ENCODE data around the gene SAMM50. TPM values are rescaled to one million over a fixed set of nuclear protein-coding genes. Genes with fewer than 3 reads are reported as not detected.

Gene SAMM50
- total and polyA plus RNA-seq, 10 donors, result 17.8 to 35.5 (median 28.0) TPM

DNA sequence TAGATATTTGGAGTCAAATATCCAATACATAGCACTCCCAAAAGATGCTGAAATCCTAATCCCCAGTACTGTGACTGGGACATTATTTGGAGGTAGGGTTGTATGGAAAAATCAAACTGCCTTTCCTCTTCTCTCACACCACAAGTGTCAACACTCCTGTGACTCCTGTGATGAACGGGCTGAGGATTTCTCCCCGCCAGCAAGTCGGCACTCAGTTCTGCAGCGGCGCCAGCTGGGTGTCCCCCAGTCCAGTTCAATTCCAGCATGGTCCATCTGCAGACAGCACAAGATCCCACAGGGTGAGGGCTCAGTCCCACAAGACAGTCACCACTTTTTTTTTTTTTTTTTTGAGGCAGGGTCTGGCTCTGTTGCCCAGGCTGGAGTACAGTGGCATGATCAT is 64.6 kb downstream of the SAMM50 start:
- H3K4me1 ChIP-seq, result peaks cover 2 to 37% (median 20%) of the 10 kb centered on the region in 6 donors
- H3K27ac ChIP-seq, result no peak overlapping the region
- peaks cover 0 to 6% (median 0%) of the 10 kb centered on the region in 7 donors for H3K27me3 ChIP-seq (replicated peaks in 1 of 7)
- intact Hi-C loops (cut with DNase I; ENCODE audit: low total_unique reads), result no loop called here
- no peaks in the 10 kb centered on the region for H3K9me3 ChIP-seq
- no peak overlapping the region for H3K4me3 ChIP-seq
- H3K36me3 ChIP-seq, result no peaks in the 10 kb centered on the region
- DNase-seq, result no peak
- WGBS, 5 donors, result 93 to 98% (median 95%) methylated on average over 5 of the region's 5 CpGs
- TF ChIP-seq, protein P1, sequence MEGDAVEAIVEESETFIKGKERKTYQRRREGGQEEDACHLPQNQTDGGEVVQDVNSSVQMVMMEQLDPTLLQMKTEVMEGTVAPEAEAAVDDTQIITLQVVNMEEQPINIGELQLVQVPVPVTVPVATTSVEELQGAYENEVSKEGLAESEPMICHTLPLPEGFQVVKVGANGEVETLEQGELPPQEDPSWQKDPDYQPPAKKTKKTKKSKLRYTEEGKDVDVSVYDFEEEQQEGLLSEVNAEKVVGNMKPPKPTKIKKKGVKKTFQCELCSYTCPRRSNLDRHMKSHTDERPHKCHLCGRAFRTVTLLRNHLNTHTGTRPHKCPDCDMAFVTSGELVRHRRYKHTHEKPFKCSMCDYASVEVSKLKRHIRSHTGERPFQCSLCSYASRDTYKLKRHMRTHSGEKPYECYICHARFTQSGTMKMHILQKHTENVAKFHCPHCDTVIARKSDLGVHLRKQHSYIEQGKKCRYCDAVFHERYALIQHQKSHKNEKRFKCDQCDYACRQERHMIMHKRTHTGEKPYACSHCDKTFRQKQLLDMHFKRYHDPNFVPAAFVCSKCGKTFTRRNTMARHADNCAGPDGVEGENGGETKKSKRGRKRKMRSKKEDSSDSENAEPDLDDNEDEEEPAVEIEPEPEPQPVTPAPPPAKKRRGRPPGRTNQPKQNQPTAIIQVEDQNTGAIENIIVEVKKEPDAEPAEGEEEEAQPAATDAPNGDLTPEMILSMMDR (IDR thresholded peaks at IDR 0.05 in 8 of 11, conservative IDR thresholded peaks at IDR 0.05 in 3 of 11), result no peak
- no peak for TF ChIP-seq POLR2AphosphoS5 (IDR thresholded peaks at IDR 0.05)
- no peak for TF ChIP-seq POLR2A (IDR thresholded peaks at IDR 0.05)

DNA sequence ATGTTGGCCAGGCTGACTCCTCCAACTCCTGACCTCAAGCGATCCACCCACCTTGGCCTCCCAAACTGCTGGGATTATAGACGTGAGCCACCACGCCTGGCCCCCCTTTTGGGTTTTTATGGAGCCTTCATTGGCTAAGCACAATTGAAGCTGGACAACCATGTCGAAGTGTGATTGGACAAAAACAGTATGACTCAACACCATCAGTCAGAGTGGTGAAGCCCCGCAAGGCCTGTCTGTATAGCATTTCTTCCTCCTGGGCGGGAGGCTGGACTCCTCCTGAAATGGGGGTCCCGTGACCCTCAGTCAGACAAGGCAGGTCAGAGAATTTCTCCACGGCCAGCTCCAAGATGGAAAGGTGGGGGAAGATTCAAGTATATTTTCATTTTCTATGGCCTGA is 65.7 kb downstream of the SAMM50 start:
- H3K4me1 ChIP-seq, result peaks cover 11 to 48% (median 30%) of the 10 kb centered on the region in 6 donors
- 93 to 98% (median 96%) methylated on average over 8 of the region's 8 CpGs for WGBS, 5 donors

DNA sequence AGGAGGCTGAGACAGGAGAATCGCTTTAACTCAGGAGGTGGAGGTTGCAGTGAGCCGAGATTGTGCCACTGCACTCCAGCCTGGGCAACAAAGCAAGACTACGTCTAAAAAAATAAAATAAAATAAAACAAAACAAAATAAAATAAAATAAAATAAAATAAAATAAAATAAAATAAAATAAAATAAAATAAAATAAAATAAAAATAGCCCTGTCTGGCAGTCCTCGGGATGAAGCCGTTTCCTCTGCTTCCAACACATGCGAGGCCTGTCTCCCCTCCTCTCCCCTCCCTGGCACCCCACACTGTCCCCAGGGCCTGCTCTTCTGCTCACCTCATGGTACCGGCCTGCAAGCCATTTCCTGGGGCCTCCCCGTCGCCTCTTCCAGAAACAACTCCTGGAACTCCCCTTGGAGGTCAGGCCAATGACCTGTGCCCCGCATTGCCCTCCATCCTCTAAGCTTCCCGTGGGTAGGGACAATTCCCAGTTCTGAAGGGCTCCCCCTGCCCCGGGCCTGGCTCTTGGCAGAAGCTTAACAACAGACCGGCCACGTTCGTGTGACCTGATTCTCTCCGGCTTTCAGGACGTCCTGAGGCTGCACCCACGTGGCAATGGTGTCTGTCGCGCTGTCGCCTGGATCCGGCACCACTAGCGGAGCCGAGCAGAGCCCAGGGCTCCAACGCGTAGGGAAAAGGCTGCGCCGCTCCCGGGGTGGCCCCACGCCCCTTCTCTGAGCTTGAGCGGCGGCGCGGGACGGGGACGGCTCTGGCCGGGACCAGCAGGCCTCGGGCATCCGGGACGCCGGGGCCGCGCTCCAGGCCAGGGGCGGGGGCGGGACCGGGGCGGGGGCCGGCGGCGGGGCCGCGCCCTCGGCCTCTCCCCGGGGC is 68.4 kb downstream of the SAMM50 start:
- peak; percentile 89 for DNase-seq
- peak overlapping the region; percentile 41 to 74 (median 60) for H3K4me3 ChIP-seq
- peak overlapping the region; percentile 81 to 99 (median 91) for H3K27ac ChIP-seq
- H3K36me3 ChIP-seq, result no peaks in the 10 kb centered on the region
- intact Hi-C loops (cut with DNase I; ENCODE audit: low total_unique reads), result no loop called here
- H3K9me3 ChIP-seq, result no peaks in the 10 kb centered on the region
- WGBS, 5 donors, result 9 to 29% (median 11%) methylated on average over 16 to 54 of the region's 54 CpGs
- peaks cover 22 to 64% (median 56%) of the 10 kb centered on the region in 6 donors for H3K4me1 ChIP-seq
- TF ChIP-seq POLR2A (IDR thresholded peaks at IDR 0.05) (no peak), POLR2AphosphoS5 (IDR thresholded peaks at IDR 0.05) (peak; percentile 67 to 80 (median 76))
- peaks cover 0 to 6% (median 0%) of the 10 kb centered on the region in 7 donors for H3K27me3 ChIP-seq (replicated peaks in 1 of 7)

More for the DNA sequence above, 65.7 kb downstream of the SAMM50 start:
- Histone ChIP-seq H3K27me3 (replicated peaks in 1 of 7) (peaks cover 0 to 6% (median 0%) of the 10 kb centered on the region in 7 donors), H3K9me3 (no peaks in the 10 kb centered on the region), H3K27ac (no peak overlapping the region), H3K36me3 (no peaks in the 10 kb centered on the region), H3K4me3 (no peak overlapping the region)
- no peak for DNase-seq
- TF ChIP-seq POLR2A (IDR thresholded peaks at IDR 0.05) (no peak), POLR2AphosphoS5 (IDR thresholded peaks at IDR 0.05) (no peak)
- TF ChIP-seq, protein P1 (IDR thresholded peaks at IDR 0.05 in 8 of 11, conservative IDR thresholded peaks at IDR 0.05 in 3 of 11), result no peak
- intact Hi-C loops (cut with DNase I; ENCODE audit: low total_unique reads), result no loop called here

DNA sequence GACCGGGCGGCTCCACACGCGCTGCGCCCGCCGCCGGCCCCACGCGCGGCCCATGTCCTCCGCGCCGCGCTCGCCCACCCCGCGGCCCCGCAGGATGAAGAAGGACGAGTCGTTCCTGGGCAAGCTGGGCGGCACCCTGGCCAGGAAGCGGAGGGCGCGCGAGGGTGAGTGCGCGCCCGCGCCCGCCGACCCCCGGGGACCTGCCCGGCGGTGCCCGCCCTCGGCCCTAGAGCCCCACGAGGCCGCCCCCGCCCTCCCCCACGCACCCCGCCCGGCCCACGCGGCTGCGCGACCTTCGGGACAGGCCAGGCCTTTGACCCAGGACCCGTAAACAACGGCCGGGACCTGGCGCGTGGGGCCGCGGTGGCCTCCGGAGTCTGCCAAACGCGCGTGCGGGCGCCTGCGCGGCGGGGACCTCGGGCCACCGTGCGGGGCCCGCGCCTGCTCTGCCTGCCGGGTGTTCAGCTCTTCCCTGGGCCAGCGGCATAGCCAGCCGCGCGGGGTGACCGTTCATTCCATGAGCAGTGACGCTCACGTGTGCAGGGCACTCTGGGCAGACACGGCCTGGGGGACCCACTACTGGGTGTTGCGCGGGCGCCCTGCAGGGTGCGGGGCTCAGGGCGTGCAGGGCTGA is 69.2 kb downstream of the SAMM50 start, which contains the start of gene PARVB:
PARVB (plus strand) TSS at position 15 of the 634 bp plus-strand sequence; CDS start at position 53, 38 bp downstream.
- peak; percentile 87 for DNase-seq
- no peaks in the 10 kb centered on the region for H3K9me3 ChIP-seq
- no peaks in the 10 kb centered on the region for H3K36me3 ChIP-seq
- TF ChIP-seq POLR2AphosphoS5 (IDR thresholded peaks at IDR 0.05) (peak in 2 of 3 donors; percentile 44 to 57), POLR2A (IDR thresholded peaks at IDR 0.05) (no peak)
- TF ChIP-seq, protein P1 (IDR thresholded peaks at IDR 0.05 in 8 of 11, conservative IDR thresholded peaks at IDR 0.05 in 3 of 11), result no peak
- intact Hi-C loops (cut with DNase I; ENCODE audit: low total_unique reads), result no loop called here
- peaks cover 0 to 6% (median 0%) of the 10 kb centered on the region in 7 donors for H3K27me3 ChIP-seq (replicated peaks in 1 of 7)
- peak within 1 kb of the TSS; percentile 41 to 74 (median 61) for H3K4me3 ChIP-seq
- H3K4me1 ChIP-seq, result peaks cover 22 to 72% (median 64%) of the 10 kb centered on the region in 6 donors
- WGBS, 5 donors, result 0 to 5% (median 2%) methylated on average over 18 to 83 of the region's 83 CpGs
- H3K27ac ChIP-seq, result peak within 1 kb of the TSS; percentile 90 to 99 (median 94)
